ENCODE data around the gene YBEY.
"Not testable (repeated sequence)": the region's sequence is repeated elsewhere in the genome, so short reads cannot be mapped to it uniquely, and the experiment has no call there.

YBEY gene

DNA sequence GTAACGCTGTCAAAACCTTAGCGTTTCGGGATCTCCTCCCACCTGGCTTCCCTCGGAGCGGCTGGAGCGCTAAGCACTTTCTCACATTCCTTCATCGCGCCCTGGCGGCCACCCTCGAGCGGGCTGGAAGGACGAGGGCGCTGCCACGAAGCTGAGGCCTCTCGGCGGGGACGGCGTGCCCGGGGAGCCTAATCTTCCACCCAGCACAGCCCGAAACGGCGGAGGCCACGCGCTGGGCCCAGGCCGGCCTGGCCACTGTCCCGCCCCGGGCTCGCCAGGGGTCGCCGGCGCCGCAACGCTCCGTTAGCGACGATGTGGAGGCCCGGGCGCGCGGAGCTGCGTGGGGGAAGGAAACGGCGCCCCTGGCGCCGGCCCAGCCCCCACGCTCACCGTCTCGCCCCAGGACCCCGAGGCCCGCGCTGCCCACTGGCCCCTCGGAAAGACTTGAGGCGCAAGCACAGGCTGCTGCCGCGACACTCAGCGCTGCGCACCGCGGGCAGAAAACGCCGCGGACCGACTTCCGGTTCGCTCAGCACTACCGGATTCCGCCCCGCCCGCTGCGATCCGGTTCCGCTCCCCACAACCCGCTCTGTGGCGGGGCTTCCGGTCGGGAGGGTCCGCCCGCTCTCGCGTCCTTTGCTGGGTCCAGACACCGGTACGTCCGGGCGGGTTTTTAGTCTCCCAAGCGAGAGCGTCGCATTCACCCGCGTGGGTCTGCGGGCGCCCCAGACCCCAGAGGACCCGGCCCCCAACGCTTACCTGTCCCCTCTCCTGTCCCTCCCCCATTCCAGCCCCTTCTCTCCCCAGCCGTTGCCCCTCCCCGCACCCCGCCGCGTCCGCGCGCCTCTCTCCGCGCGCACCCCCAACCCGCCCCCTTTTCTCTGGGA is at the start of gene YBEY:
YBEY (plus strand) TSS at position 582 of the 887 bp plus-strand sequence. CDS start 572 bp downstream, outside the sequence.
- DNase-seq: peak; percentile 88 to 90

GRCh38 chr21:46237474-46237873 is 48.7 kb upstream of the YBEY start:
- DNase-seq: no peak

- DNase-seq: no peak
Measured at GRCh38 chr21:46239817-46240325, 46.3 kb upstream of the YBEY start.

DNA sequence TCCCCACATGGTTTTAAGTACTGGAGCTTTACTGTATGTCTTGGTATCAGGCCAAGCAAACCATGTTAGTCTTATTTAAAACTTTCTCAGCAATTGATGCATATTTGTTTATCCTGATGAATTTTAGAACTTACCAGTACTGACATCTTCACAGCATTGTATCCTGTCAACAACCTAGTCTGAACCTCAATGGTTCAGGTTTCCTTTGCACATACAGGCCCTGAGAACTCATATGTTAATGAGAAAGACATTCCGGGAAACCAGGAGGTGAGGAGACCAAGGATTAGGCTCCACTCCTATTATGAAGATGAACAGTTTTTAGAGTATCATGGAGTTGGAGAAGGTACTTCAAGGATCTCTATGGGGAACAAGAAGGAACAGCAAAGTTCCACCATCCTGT is 44.6 kb upstream of the YBEY start:
- not testable (repeated sequence) for DNase-seq

DNA sequence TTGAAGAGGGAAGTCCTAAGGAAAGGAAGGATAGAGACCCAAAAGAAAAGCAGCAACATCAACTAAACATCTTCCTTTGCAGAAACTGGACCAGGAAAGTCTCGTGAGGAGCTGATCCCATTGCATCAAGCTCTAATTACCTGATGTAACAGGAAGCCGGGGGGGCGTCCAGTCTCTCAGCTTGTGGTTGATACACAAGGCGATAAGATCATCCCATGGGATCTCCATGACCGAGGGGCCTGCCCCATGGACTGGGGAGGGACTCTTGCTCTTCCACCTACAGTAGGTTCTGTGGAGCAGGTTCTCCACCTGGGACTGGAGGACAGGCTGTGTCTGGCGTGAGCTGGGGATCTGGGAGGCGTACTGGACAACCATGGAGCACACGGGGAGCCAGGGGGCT is 42.8 kb upstream of the YBEY start:
- DNase-seq: no peak

DNA sequence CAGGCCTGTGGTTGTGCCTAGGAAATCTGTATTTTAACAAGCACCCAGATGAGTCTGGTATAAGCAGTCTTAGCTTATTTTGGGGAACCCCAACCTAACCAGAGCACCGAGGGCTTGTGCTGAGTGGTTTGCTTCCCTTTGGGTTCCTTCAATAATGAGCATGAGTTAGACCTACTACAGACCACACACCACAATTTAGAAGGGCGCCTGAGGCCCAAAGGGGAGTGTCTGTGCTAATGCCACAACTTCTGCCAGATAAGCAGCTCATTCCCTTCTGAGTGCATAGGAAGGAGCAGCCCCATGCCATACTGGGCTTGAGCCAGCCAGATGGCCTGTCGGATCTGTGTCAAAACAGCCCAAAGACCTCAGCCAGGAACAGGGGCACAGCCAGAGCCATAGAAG is 42.2 kb upstream of the YBEY start:
- no peak for DNase-seq

- no peak for DNase-seq
Measured at GRCh38 chr21:46244602-46245001, 41.5 kb upstream of the YBEY start.

- DNase-seq: no peak
Measured at GRCh38 chr21:46245213-46245915, 40.8 kb upstream of the YBEY start.

- DNase-seq: no peak
Measured at GRCh38 chr21:46246345-46246744, 39.8 kb upstream of the YBEY start.

DNA sequence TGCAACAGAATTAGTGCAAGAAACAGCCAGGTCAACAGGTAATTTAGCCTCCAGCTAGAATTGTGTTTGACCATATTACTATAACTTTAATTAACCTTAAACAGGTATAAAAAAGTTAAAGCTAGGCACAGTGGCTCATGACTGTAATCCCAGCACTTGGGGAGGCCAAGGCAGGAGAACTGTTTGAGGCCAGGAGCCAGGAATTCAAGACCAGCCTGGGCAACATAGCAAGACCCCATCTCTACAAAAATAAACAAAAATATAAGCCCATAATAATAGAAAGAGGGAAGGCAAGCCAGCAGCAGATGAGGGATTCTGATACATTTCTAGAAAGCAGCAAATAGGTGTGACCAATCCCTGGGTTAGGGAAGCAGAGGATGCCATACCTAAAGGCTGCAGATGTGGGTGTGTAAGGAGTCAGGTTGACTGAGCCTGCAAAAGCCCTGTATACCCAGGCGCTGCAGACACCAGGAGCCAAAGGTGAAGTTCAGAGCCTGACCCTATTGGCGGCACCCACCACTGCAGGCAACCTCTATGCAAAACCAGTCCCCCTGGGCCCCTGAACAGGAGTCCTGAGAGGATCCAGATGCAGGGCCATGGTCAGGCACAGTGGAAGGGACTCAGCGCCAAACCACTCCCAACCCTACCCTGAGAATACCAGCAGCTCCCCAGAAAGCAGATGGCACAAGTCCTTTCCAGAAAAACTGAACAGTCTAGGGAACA is 38.3 kb upstream of the YBEY start:
- no peak for DNase-seq

DNA sequence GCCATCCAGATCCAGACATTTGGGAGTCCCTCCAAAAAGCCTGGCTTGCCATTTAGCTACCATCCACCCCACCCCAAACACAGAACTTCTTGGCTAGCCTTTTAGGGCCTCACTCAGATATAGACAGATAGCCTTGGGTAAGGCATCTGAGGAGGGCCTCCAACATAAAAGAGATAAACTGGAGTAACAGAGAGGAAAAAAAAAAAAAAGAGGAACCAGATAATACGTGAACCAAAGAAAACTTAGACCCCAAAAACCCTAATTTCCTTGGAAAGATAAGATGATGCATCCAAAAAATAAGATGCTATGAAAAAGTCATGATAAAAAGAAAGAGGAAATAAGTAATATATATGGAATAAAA is 37.7 kb upstream of the YBEY start:
- DNase-seq: no peak

DNA sequence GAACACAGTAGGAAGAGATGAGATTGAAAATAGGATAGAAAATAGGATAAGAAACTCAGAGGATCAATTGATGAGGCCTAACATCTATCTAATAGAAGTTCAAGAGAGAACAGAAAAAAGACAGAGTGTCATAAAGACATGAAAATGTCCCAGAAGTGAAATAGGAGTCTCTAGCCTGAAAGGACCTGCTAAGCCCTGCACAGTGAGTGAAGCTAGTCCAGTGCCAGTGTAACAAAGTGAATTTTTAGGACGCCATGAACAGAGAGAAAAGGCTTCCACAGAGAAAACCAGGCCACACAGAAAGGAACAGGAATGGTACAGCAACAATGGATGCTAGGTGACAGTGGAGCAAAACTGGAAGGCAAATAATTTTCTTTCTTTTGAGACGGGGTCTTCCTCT is 37.3 kb upstream of the YBEY start:
- DNase-seq: no peak

- no peak for DNase-seq
Measured at GRCh38 chr21:46250146-46250725, 35.9 kb upstream of the YBEY start.

DNA sequence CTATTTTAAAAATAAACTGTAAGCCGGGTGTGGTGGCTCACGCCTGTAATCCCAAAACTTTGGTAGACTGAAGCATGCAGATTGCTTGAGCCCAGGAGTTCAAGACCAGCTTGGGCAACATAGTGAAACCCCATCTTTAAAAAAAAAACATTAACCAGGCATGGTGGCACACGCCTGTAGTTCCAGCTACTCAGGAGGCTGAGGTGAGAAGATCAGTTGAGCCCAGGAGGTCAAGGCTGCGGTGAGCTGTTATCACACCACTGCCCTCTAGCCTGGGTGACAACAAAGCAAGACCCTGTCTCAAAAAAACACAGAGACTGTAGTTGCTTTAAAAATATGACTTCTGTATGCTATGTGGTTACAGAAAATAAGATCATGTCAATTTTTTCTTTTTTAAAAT is 33.3 kb upstream of the YBEY start:
- no peak for DNase-seq

DNA sequence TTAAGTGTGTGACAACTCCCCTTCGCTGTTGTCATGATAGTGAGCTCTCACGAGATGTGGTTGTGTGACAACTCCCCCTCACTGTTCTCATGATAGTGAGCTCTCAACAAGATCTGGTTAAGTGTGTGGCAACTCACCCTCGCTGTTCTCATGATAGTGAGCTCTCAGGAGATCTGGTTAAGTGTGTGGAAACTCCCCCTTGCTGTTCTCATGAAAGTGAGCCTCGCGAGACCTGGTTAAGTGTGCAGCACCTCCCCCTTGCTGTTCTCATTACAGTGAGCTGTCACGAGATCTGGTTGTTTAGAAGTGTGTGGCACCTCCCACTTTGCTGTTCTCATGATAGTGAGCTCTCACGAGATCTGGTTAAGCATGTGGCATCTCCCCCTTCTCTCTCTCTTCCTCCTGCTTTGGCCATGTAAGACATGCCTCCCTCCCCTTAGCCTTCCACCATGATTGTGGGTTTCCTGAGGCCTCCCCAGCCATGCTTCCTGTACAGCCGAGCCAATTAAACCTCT is 32.5 kb upstream of the YBEY start:
- DNase-seq: peak; percentile 24 to 45

GRCh38 chr21:46254208-46254975 is 31.8 kb upstream of the YBEY start:
- no peak for DNase-seq

GRCh38 chr21:46255166-46255565 is 31.0 kb upstream of the YBEY start:
- no peak for DNase-seq

- no peak for DNase-seq
Measured at GRCh38 chr21:46255758-46256337, 30.3 kb upstream of the YBEY start.

- DNase-seq: no peak
Measured at GRCh38 chr21:46256501-46256994, 29.6 kb upstream of the YBEY start.

DNA sequence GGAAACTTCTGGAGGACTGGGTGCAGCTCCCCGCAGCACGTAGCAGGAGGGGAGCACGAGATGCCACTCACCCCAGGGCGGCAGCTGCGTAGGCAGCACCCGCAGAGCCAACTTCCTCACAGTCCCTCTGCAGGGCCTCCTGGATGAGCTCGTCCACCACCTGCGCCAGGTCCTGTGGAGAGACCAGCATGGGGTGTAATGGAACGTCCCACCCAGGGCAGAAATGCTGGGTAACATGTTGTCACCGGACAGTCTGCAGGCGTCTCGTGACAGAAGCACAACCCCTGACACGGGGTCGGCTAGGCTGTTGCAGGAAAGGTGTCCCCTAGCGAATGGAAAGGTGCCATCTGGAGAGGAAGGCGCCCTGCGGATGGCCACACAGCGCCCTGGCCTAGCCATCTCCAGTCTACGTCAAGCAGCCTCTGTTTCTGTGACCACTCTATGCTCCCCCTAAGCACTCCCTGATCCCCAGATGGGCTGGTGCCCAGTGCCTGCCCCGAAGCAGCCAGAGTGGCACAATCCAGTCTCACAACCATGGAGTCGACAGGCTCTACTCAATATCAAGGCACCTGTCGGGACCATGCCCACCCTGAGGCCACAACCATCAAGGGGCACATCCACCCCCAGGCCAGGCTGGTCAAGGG is 22.0 kb upstream of the YBEY start:
- no peak for DNase-seq

DNA sequence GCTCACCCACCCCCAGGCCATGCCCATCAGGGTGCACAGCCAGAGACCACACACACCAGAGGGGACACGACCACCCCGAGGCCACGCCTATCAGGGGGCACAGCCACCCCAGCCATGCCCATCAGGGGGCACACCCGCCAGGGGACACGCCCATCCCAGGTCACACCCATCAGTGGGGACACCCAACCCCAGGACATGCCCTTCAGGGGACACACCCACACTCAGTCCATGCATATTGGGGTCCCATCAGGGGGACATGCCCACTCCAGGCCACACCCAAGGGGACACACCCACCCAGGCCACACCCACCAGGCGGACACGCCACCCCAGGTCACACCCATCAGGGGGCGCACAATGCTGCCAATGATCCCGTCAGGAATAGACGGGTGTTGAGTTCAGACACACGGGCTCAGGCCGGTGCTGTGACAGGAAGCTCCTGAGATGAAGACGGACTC is 21.4 kb upstream of the YBEY start:
- peak in 1 of 2 experiments; percentile 20 for DNase-seq
